ENCODE measurements around the gene KMO. TPM values are rescaled to one million over a fixed set of nuclear protein-coding genes. Genes with fewer than 3 reads are reported as not detected.

KMO gene
- total and polyA plus RNA-seq, 4 donors = 10.2 to 37.3 (median 19.6) TPM

DNA sequence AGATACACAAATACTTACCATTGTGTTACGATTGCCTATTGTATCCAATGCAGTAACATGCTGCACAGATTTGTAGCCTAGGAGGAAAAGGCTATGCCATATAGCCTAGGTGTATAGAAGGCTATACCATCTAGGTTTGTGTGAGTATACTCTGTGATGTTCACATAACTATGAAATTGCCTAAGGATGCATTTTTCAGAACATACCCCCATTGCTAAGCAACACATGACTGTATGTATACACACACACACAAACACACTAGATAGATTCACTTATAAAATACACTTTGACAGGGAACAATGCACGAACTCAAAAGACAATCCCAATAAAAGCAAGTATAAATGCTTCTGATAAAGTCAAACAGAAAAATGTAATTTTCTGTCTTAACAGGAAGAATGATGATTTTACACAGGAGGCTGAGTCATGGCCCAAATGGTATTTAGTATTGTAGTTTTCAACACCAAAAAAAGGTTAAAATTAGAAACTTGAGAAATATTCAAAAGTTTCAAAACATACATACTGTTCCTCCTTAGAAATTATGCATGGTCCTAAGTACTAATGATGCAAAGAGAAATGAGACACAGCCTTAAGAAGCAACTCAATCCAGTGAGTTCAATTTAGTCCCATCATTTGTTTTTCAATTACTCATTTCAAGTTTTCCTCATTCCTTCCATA is 24.9 kb upstream of the KMO start:
- H3K4me1 ChIP-seq (ENCODE audit: control insufficient read depth in 4 of 4, insufficient read depth in 4 of 4, low read length in 3 of 4) = no peaks in the 10 kb centered on the region
- H3K9ac ChIP-seq (ENCODE audit: low read depth in 1 of 2, low read length in 2 of 2) = no peak overlapping the region
- H3K27ac ChIP-seq (ENCODE audit: low read depth in 1 of 2, low read length in 2 of 2) = no peak overlapping the region
- H3K9me3 ChIP-seq (ENCODE audit: control insufficient read depth in 4 of 4, low read length in 3 of 4) = no peaks in the 10 kb centered on the region
- no peak for DNase-seq (ENCODE audit: low spot score)
- H3K36me3 ChIP-seq (ENCODE audit: control insufficient read depth in 4 of 4, insufficient read depth in 3 of 4, low read depth in 1 of 4, low read length in 3 of 4) = peaks cover 22 to 85% (median 78%) of the 10 kb centered on the region in 4 donors
- no peak for TF ChIP-seq EGR1 (IDR thresholded peaks at IDR 0.05; ENCODE audit: low read depth in 2 of 2)
- no peak for TF ChIP-seq YY1 (IDR thresholded peaks at IDR 0.05)
- TF ChIP-seq, protein P1, sequence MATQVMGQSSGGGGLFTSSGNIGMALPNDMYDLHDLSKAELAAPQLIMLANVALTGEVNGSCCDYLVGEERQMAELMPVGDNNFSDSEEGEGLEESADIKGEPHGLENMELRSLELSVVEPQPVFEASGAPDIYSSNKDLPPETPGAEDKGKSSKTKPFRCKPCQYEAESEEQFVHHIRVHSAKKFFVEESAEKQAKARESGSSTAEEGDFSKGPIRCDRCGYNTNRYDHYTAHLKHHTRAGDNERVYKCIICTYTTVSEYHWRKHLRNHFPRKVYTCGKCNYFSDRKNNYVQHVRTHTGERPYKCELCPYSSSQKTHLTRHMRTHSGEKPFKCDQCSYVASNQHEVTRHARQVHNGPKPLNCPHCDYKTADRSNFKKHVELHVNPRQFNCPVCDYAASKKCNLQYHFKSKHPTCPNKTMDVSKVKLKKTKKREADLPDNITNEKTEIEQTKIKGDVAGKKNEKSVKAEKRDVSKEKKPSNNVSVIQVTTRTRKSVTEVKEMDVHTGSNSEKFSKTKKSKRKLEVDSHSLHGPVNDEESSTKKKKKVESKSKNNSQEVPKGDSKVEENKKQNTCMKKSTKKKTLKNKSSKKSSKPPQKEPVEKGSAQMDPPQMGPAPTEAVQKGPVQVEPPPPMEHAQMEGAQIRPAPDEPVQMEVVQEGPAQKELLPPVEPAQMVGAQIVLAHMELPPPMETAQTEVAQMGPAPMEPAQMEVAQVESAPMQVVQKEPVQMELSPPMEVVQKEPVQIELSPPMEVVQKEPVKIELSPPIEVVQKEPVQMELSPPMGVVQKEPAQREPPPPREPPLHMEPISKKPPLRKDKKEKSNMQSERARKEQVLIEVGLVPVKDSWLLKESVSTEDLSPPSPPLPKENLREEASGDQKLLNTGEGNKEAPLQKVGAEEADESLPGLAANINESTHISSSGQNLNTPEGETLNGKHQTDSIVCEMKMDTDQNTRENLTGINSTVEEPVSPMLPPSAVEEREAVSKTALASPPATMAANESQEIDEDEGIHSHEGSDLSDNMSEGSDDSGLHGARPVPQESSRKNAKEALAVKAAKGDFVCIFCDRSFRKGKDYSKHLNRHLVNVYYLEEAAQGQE (IDR thresholded peaks at IDR 0.05) = no peak
- TF ChIP-seq FOXA2 (IDR thresholded peaks at IDR 0.05) = no peak
- TF ChIP-seq, protein P2, sequence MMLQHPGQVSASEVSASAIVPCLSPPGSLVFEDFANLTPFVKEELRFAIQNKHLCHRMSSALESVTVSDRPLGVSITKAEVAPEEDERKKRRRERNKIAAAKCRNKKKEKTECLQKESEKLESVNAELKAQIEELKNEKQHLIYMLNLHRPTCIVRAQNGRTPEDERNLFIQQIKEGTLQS (IDR thresholded peaks at IDR 0.05) = no peak
- TF ChIP-seq, protein P3, sequence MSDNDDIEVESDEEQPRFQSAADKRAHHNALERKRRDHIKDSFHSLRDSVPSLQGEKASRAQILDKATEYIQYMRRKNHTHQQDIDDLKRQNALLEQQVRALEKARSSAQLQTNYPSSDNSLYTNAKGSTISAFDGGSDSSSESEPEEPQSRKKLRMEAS (IDR thresholded peaks at IDR 0.05) = no peak
- TF ChIP-seq, protein P4, sequence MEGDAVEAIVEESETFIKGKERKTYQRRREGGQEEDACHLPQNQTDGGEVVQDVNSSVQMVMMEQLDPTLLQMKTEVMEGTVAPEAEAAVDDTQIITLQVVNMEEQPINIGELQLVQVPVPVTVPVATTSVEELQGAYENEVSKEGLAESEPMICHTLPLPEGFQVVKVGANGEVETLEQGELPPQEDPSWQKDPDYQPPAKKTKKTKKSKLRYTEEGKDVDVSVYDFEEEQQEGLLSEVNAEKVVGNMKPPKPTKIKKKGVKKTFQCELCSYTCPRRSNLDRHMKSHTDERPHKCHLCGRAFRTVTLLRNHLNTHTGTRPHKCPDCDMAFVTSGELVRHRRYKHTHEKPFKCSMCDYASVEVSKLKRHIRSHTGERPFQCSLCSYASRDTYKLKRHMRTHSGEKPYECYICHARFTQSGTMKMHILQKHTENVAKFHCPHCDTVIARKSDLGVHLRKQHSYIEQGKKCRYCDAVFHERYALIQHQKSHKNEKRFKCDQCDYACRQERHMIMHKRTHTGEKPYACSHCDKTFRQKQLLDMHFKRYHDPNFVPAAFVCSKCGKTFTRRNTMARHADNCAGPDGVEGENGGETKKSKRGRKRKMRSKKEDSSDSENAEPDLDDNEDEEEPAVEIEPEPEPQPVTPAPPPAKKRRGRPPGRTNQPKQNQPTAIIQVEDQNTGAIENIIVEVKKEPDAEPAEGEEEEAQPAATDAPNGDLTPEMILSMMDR (IDR thresholded peaks at IDR 0.05; ENCODE audit: low read depth, low read length, missing input control) = no peak
- TF ChIP-seq SP1 (IDR thresholded peaks at IDR 0.05) = no peak
- TF ChIP-seq, protein P5, sequence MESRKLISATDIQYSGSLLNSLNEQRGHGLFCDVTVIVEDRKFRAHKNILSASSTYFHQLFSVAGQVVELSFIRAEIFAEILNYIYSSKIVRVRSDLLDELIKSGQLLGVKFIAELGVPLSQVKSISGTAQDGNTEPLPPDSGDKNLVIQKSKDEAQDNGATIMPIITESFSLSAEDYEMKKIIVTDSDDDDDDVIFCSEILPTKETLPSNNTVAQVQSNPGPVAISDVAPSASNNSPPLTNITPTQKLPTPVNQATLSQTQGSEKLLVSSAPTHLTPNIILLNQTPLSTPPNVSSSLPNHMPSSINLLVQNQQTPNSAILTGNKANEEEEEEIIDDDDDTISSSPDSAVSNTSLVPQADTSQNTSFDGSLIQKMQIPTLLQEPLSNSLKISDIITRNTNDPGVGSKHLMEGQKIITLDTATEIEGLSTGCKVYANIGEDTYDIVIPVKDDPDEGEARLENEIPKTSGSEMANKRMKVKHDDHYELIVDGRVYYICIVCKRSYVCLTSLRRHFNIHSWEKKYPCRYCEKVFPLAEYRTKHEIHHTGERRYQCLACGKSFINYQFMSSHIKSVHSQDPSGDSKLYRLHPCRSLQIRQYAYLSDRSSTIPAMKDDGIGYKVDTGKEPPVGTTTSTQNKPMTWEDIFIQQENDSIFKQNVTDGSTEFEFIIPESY (IDR thresholded peaks at IDR 0.05) = no peak
- no peak for TF ChIP-seq JUND (IDR thresholded peaks at IDR 0.05)
- no peak for TF ChIP-seq NR2F2 (IDR thresholded peaks at IDR 0.05)
- no peak for TF ChIP-seq HNF4A (conservative IDR thresholded peaks at IDR 0.05)
- TF ChIP-seq GABPA (IDR thresholded peaks at IDR 0.05 in 1 of 2, conservative IDR thresholded peaks at IDR 0.05 in 1 of 2) = no peak
- TF ChIP-seq TAF1 (conservative IDR thresholded peaks at IDR 0.05) = no peak
- TF ChIP-seq RXRA (IDR thresholded peaks at IDR 0.05) = no peak
- TF ChIP-seq FOXA1 (IDR thresholded peaks at IDR 0.05) = no peak
- TF ChIP-seq HNF4G (IDR thresholded peaks at IDR 0.05) = no peak
- no peak overlapping the region for H3K4me3 ChIP-seq (ENCODE audit: low read depth in 1 of 3, low read length in 3 of 3)
- H3K27me3 ChIP-seq (ENCODE audit: control insufficient read depth in 4 of 4, insufficient read depth in 4 of 4, low read length in 3 of 4) = no peaks in the 10 kb centered on the region
- 92% methylated on average over 2 of the region's 2 CpGs for WGBS
